Raji (cell line): ENCODE data around the gene ZIC1.

ENCODE experiments used
- POLR2A ChIP-seq: IDR thresholded peaks from 2 replicates; pipeline ENCODE4 v1.6.1; 2011; ENCODE audit warnings: low read depth, low read length, control low read depth; ENCODE audit not compliant: insufficient read depth

Gene ZIC1

DNA sequence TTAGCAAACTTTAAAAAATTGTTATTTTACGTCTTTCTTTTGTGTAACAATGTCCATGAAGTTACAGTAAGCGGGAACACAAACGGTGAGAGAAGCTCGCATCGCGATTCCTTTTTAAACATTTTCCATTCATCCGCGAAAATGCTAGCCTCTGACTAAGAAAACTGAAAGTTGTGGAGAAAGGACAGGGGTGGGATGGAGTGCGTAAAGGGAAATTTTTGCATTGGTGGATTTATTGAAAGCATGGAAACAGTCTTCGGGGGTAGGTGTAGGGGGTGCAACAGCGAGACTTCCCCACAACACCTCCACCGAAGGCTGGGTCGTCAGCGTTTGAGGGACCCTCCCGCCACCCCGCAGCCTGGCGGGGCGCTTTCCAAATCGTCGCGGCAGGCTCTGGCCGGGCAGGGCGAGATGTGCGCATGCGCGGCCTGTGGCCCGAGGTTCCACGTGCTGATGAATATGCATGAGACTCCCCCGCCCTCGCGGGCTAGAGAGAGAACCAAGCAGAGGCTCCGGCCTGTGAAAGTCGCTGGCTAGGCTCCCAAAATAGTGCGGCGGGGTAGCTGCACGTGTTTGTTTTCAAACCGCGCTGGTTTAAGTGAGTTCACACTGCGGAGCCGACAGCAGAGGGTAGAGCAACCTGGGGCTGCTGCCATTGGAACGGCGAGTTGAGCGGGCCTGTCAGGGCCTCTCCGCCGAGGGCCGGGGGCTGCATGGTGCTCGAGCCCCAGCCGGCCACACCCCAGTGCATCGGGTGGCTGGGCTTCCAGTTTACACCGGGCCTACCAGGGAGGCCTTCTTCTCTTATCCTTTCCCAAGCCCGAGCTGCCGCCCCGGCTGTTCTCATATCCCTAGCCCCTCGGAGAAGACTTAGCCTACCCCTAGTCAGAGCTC, 9.9 kb downstream of the ZIC1 start:
- no peak for TF ChIP-seq POLR2A

DNA sequence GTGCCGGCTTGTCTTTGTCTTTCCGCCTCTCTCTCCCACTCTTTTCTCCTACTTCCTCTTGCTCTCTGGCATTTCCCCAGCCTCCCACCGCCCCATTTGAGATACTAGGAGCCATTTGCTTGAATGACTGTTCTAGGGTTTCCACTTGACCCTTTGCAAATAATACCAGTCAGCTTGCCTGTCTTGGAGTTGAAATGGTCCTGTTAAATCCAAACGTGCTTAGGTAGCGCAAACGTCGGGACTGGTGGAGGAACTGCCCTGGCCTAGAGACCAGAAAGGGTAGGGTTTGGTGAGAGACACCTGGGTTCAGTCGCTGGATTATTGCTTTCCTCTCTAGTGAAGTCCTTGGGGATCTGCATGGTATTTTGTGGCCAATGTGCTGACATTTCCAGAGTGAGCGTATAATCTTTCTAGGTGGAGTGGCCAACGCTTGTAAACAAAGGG, 10.6 kb downstream of the ZIC1 start:
- TF ChIP-seq POLR2A: no peak

DNA sequence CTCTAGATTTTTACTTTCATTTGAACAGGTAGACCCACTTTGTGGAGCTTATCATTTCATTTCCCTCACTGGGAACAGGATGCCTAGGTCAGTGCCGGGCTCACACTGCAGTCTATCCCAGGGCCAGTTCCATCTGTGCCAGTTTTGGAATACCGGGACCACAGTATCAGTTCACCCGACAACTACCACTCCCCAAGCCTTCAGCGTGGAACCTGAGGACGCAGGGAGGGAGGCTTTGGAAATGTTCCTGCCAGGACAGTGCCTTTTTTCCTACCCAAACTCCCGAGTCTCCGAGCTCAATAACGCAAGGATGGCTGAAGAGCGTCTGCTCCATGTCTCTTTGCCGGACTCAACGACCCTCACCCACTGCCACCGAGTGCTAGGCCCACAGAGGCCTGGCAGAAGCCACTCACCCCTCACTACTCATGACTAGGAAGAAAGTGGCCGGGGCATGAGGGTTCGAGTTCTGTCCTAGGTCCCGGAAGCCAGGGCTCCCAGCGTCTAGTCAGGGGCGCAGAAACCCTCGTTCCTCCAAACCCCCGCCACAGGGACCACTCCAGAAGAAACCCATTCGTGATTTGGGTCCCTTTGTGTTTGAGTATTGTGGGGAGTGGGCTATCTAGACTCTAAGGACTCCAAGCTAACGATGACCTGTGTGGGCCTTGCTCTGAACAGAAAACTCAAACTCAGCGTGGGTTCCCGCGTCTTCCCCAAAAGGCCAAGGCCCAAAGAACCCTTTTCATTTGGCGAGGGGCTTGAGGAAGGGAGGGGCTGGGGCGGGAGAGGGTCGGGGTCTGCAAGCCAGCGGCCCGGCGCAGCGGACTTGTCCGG, 11.4 kb downstream of the ZIC1 start:
- TF ChIP-seq POLR2A: no peak

DNA sequence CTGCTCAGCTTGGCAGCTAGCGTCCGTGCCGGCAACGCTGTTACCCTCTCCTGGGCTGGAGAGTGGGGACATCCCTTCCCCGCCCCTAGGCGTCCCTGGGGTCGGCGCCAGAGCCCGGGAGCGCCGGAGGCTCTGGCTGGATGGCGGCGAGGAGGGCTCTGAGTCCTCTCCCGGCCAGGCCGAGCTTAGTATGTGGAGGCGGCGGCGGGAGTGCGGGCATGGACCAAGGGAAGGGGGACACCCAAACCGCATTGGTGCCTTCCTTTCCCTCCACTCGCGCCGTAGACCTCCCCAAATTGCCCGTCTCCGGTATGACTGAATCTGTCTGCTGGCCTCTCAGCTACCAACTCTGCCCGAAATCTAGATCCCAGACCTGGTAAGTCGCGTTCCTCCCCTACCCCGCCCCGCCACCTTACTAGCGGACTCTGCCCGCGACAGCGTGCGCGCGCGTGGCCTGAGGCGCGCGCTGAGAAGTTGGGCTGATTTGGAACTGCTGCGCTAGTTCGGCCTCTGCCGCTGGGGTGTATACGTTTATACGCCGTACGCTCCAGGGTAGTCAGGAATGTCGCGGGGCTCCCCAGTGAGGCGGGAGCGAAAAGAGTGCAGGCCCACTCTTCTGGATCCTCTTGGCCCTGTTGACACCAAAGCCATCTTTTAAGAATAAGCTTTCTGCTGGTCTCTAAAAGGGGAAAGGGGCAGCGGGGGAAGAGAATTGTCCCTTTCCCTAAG, 12.2 kb downstream of the ZIC1 start:
- no peak for TF ChIP-seq POLR2A

DNA sequence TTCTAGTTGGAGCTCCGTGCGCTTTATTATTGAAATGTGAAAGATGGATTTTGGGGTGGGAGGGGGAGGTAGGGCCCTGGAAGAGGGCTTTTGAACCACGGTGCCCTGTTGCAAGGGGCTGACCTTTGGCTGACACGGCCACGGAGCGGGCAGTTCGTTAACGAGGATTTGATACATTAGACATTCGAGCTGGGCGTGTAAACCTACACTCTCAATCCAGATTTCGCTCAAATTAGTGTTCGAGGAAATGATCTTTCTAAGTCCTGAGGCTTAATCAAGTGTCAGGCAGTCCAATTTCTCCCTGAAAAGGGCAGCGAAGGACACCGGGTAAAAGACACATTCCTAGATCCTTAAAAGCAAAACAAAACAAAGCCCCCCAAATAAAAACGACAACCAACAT, 13.0 kb downstream of the ZIC1 start:
- no peak for TF ChIP-seq POLR2A

DNA sequence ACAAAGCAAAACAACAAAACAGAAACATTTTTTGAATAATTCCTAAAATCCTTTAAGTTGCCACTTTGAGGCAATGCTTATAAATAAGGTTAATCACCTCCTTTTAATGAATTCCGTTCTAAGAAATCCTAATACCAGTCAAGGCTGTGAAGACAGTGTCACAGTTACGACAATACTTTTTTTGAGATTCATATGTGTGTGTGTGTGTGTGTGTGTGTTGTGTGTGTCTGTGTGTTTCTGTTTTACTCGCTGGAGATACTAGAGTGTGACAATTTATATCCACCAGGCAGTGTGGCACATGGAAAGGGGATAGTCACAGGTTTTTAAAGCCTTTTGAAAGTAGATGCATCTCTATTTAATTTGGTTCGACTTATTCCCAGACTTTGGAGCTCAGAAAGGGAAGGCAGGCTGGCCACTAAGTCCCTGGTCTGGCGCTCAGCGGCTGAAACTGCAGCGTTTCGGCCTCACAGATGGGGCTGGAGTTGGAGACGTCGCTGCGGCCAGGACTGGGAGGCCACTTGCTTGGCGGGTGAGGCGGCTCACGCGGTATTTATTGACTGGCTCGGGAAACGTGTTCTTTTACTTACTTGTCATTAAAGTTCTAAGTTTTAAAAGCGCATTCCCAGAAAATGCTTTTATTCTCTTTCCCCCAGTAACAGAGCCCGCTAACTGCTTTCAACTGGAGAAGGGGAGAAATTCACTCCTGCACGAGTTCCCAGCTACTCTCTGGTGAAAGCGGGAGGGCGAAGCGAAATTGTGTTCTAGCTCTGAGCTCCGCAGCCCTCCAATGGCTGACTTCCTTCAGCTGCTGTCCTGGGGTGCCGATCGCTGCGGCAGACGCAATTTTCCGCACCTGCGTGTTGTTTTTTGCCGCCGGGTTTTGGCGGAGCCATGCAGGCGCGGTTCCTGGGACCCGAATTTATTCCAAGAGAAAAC, 13.7 kb downstream of the ZIC1 start:
- TF ChIP-seq POLR2A: no peak

DNA sequence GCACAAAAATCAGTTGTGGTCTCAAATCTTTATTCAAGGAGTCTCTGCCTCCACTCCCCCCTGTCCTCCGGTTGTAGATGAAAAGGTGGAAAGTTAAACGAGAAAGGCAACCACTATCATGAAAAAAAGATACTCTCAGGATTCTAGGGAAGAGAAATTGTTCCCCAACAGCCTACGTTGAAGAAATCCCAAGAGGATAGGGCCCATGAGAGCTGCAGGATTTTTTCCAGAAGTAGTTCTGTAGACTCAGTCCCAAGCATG, 14.3 kb downstream of the ZIC1 start:
- no peak for TF ChIP-seq POLR2A

DNA sequence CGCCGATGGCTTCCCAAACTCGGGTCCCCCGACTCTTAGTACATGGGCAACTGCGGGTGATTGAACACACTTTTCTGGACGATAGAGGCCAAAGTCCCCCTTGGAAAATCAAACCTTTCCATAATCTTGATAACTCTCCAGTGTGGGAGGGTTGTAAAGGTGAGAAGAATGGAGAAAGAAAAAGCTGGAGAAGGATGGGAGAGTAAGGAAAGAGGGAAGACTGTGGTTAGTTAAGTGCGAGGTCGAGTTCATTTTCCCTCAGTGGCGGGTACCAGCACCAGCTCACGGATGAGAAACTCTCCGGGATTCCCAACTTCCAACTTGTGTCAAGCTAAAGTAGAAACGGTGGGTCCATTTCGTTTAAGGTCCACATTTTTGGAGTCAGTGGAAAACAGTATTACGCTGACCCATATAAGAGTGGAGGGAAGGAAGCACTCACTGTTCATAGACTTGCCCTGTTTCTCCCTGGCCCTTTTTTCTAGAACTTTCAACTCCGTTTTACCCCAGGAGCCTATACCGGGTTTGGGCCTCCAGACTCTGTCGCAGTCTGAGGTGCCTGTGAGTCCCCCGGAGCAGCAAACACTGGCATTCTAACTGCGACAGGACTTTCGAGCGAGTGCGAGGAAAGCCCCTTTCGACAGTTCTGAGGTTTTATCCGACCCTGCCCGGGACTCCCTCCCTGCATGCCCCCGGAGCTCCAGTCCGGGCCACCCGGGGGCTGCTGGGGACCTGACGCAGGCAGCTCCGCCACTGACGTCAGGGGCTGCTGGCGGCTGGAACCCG, 14.8 kb downstream of the ZIC1 start:
- TF ChIP-seq POLR2A: no peak

DNA sequence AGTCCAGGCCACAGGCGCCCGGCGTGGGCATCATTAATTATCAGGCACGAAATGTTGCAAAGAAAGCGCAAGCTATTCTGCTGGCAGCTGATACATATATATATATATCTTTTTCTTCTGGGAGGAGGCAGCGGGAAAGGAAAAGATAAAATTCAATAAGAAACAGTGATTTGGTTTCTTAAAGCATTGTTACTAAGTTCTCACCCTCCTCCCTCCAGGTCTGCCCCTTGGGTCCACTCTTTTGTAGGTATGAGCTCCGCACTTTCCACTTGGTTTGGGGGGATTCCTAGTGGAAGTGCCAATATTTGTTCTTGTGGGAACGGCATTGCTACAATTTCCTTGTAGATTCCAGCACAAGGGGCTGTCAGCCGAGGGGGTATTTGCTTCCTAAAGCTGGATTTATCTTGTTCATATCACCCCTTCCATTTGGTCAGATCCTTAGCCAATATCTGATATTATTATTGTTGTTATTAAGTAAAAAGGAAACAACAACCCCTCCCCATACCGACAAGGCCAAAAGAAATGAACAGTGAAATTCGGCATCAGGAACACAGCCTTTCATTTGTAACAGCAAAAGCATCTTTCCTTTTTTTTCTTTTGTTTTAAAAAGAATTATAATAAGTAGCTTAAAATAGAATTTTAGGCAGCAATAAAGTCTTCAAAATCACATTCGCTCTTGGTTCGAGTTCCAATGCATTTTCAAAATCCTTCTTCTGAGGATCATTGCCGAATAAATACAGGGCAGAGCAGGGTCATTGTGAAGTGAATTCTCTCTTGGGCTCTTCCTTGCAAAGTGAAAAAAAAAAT, 15.6 kb downstream of the ZIC1 start:
- no peak for TF ChIP-seq POLR2A

DNA sequence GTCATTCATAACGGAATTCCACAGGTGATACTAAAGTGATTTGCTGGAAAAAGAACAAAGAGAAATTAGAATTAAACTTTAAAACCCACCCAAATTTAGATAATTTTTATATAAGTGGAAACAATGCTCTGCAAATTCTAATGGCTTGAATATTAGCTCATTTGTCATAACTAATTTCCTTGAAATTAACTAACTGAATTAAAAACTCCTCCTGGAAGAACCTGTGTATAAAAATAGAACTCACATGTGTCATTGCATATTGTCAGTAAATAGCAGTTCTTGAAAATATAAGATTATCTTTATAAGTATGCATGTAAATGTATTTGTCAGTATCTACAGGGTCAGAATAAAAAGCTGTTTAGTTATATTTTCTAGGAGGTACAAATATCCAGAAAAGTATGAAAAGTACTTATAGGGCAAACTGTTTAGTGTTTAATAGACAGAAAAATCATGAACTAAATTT, 16.3 kb downstream of the ZIC1 start:
- no peak for TF ChIP-seq POLR2A

DNA sequence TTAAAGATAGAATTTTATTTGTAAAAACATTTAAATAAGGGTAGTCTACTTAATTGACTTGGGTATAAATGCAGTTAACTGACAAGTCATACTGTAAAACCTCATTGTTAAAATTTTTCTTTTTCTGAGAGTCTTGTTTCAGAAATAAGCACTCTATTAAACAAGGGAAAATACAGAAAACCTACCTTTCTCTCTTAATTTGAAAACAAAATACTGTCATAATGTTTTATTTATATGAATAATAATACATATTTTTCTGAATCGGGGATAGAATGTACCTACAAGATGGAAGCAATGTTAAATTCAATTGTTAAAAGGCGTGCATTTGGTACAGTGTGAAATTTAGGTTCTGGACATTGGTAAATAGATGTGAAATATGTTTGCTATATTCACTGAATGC, 17.8 kb downstream of the ZIC1 start:
- TF ChIP-seq POLR2A: no peak

DNA sequence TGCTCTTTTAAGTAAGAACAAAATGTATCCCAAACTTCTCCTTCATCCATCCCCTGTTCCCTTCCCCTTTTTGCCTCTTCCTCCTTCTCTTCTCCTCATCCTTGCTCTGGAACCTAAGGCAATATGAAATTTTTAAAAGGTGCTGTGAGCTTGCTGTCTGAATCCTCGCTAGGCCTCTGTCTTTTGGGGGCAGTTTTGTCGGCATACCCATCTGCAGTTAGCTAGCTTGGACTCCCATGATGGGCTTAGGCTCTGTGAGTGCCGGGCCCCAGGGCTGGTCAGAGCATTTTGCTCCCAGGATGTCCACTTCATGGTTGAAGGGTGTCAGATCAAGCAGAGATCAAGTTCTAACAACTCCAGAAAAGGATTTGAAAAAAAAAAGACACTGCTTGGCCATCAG, 18.6 kb downstream of the ZIC1 start:
- no peak for TF ChIP-seq POLR2A

DNA sequence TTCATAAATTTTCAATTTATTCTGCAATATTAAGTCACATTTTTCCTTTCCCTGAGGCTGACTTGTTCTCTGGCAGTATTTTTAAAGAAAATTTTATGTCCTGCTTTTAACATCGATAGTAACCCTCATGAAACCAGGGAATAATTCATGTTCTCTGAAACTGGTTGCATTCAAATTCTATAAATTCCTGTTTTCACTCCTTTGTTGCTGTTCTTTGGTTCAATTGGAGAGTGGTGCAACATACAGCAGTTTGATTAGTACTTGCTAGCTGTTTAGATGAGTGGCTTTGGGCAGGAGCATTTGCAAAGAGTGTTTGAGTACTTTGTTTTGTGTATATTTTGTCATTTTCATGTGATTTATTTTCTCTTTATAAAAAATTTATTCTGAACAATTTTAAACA, 19.2 kb downstream of the ZIC1 start:
- TF ChIP-seq POLR2A: no peak
